GM18526 (cell line): ENCODE data around the gene PALS1.

ENCODE experiments used
- POLR2A ChIP-seq: IDR thresholded peaks from 3 replicates; pipeline ENCODE4 v1.6.1; 2011; ENCODE audit not compliant: insufficient read length; ENCODE audit errors: extremely low read depth

PALS1 gene

DNA sequence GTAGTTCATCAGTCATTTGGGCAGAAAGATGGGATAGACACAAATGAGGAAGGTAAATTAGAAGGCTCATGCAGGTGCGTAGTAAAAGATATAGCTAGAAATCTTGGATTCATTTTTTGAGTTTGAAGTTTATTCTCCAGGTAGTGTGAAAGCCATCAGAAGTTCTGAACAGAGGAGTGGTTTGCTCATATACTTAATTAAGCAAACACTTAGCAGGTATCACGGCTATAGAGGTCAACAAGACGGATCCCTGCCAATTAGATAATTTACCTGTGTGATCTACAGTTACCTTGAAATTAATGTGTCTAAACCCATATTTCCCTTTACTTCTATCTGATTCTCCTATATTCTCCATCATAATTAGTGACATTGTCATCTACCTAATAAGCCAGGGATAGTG lies 29.7 kb downstream of the PALS1 start:
- TF ChIP-seq POLR2A, result no peak

DNA sequence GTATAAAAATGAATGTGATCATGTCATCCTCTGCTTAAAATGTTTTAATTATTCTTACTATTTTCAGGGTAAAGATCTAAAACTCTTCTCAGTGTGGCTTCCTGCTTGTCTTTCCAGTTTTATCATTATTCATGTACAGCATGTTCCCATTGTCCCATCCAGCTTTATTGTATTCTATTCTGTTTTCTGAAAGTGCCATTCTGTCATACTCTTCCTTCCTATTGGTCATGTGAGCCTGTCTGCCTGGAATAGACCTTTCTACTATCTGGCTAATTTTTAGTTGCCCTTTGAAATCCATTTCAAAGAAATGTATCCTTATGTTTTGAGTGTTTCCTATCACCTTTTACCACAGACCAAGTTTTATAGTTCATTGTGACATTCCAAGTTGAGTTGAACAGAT lies 34.9 kb downstream of the PALS1 start:
- TF ChIP-seq POLR2A, result no peak

DNA sequence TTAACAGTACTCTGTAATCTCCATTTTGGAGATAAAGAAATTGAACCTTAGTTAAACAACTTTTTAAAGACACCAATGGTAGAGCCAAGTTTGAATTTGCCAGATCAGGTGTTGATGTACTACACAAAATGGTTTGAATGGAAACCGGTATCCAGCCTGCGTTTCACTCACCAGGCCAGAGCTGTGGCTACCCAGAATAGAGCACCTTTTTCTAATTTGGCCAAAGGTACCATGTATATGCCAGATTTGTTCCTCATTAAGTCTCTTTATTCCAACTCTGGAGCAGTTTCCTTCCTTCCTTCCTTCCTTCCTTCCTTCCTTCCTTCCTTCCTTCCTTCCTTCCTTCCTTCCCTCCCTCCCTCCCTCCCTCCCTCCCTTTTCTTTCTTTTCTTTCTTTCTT lies 39.3 kb downstream of the PALS1 start:
- TF ChIP-seq POLR2A, result no peak

DNA sequence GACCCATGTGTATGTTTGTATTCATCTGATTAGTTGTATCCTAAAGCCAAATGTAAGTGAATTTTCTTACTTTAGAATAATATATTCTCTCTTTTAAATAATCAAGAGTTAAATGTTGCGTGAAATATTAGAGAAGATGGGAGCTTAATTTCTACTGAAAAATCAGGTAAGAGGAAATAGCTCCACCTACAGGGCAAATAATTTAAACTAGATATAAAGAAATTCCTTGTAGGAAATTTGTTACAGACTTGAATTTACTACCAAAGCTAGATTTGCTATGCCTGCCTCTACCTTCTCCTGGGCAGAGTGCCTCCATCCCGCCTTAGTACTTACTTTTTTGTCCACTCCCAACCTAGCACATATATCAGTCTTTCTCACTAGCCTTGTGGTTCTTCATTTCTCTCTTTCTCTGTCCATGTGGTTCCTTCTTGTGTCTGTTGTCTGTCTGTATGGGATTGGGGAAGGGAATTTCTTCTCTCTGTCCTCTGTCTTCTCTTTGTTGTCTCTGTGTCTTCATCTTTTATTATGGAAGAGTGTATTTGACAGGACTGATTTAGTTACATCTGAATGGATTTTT lies 44.7 kb downstream of the PALS1 start:
- no peak for TF ChIP-seq POLR2A
